Embryonic facial prominence (tissue), 1 donor: ENCODE data around the gene SVIP.

Experiments
- DNase-seq: peaks from one replicate; pipeline ENCODE4 v3.0.0-alpha.2; 2016; ENCODE audit errors: extremely low spot score

The SVIP gene

GRCh38 chr11:22829231-22830081 is at the start of gene SVIP:
Gene SVIP, minus strand, starts transcription at chr11:22829801. Its CDS starts 53 bp downstream, at chr11:22829748.
- peak; percentile 87 for DNase-seq

- DNase-seq: no peak
These were observed 49.0 kb upstream of the SVIP start for GRCh38 chr11:22878604-22879003.

- DNase-seq: no peak
These were observed 48.4 kb upstream of the SVIP start for GRCh38 chr11:22878039-22878438.

GRCh38 chr11:22875869-22876473 is 46.4 kb upstream of the SVIP start:
- peak; percentile 86 for DNase-seq

- no peak for DNase-seq
These were observed 39.7 kb upstream of the SVIP start for GRCh38 chr11:22869325-22869724.

- no peak for DNase-seq
These were observed 30.6 kb upstream of the SVIP start, which contains the start of gene CCDC179 for GRCh38 chr11:22860241-22860640. Gene CCDC179, minus strand, starts transcription at chr11:22860474. Its CDS starts 53 bp downstream, at chr11:22860421.

- DNase-seq: no peak
These were observed 30.2 kb upstream of the SVIP start for GRCh38 chr11:22859756-22860155.

- DNase-seq: no peak
These were observed 21.9 kb upstream of the SVIP start for GRCh38 chr11:22851477-22851876.

GRCh38 chr11:22846726-22847125 is 17.1 kb upstream of the SVIP start:
- no peak for DNase-seq

- DNase-seq: no peak
These were observed 2.9 kb upstream of the SVIP start for GRCh38 chr11:22832315-22833015.

- DNase-seq: no peak
These were observed 447 bp upstream of the SVIP start for GRCh38 chr11:22830082-22830414.

- DNase-seq: no peak
These were observed 1.2 kb downstream of the SVIP start for GRCh38 chr11:22828373-22828772.

GRCh38 chr11:22822203-22822602 is 7.4 kb downstream of the SVIP start:
- DNase-seq: no peak

GRCh38 chr11:22809893-22810292 is 19.7 kb downstream of the SVIP start:
- DNase-seq: no peak

- no peak for DNase-seq
These were observed 20.9 kb downstream of the SVIP start for GRCh38 chr11:22808571-22809197.

GRCh38 chr11:22807855-22808570 is 21.6 kb downstream of the SVIP start:
- no peak for DNase-seq

- no peak for DNase-seq
These were observed 22.2 kb downstream of the SVIP start for GRCh38 chr11:22807391-22807790.

GRCh38 chr11:22802861-22803260 is 26.7 kb downstream of the SVIP start:
- DNase-seq: no peak

GRCh38 chr11:22800482-22800881 is 29.1 kb downstream of the SVIP start:
- no peak for DNase-seq

GRCh38 chr11:22798901-22799300 is 30.7 kb downstream of the SVIP start:
- DNase-seq: no peak

- no peak for DNase-seq
These were observed 32.6 kb downstream of the SVIP start for GRCh38 chr11:22797047-22797446.

- no peak for DNase-seq
These were observed 33.7 kb downstream of the SVIP start for GRCh38 chr11:22795914-22796313.
